GM13976 (cell line): Measurements from ENCODE around the gene KDM7A.

Experiments used
- DNase-seq: peaks from one replicate; pipeline ENCODE4 v3.0.0; 2012; ENCODE audit warnings: low spot score
- in situ Hi-C: fragments of 300-500 bp; cut with MboI; formaldehyde crosslinking; loops from one replicate; pipeline ENCODE4 v1.12.0; 2022; ENCODE audit warnings: low sequenced_read_pairs, mixed read lengths, inconsistent platforms; ENCODE audit not compliant: unreplicated experiment
- TF ChIP-seq, protein P1 (sequence below): IDR thresholded peaks from 2 replicates; pipeline ENCODE4 v1.5.1; 2012; ENCODE audit warnings: borderline replicate concordance, mild to moderate bottlenecking; ENCODE audit not compliant: insufficient read depth; ENCODE audit errors: extremely low read depth, missing control alignments, control extremely low read depth

Gene KDM7A

DNA sequence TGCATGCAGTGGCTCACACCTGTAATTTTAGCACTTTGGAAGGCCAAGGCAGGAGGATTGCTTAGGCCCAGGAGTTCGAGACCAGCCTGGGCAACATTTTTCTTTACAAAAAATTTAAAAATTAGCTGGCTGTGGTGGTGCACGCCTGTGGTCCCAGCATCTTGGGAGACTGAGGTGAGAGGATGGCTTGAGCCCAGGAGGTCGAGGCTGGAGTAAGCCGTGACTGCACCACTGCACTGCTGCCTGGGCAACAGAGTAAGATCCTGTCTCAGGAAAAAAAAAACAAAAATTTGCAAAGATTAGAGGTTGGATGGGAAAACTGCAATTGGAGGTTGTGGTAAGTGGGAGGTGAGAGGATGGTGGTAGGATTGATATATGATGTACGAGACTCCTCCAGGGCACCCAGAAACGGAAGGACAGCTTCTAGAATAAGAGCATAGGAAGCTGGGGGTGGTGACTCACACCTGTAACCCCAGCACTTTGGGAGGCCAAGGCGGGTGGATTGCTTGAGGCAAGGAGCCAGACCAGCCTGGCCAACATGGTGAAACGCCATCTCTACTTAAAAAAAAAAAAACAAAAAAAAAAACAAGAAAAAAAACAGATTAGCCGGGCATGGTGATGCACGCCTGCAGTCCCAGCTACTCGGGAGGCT, 94.9 kb downstream of the KDM7A start:
- TF ChIP-seq, protein P1, sequence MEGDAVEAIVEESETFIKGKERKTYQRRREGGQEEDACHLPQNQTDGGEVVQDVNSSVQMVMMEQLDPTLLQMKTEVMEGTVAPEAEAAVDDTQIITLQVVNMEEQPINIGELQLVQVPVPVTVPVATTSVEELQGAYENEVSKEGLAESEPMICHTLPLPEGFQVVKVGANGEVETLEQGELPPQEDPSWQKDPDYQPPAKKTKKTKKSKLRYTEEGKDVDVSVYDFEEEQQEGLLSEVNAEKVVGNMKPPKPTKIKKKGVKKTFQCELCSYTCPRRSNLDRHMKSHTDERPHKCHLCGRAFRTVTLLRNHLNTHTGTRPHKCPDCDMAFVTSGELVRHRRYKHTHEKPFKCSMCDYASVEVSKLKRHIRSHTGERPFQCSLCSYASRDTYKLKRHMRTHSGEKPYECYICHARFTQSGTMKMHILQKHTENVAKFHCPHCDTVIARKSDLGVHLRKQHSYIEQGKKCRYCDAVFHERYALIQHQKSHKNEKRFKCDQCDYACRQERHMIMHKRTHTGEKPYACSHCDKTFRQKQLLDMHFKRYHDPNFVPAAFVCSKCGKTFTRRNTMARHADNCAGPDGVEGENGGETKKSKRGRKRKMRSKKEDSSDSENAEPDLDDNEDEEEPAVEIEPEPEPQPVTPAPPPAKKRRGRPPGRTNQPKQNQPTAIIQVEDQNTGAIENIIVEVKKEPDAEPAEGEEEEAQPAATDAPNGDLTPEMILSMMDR: no peak
- in situ Hi-C loops: no loop called here
- DNase-seq: no peak

DNA sequence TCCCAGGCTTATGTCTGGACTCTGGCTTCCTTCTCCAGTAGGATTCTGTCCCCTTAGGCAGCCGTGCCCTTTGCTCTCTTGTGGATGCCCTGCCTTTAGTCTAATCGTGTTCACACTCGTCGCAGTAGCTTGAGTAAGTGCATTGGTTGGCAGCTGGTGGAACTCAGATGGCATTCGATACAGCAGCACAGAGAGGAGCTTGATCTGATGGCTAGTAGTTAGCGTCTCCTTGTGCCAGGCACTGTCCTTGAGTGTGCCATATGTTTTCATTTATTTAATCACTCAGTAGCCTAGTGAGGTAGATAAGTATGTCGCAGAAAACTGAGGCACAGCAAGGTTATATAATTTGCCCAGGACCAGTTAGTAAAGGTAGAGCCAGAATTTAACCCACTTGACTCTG, 95.9 kb downstream of the KDM7A start:
- no peak for DNase-seq
- TF ChIP-seq, protein P1: no peak
- in situ Hi-C loops: no loop called here

GRCh38 chr7:140079121-140079536, 97.7 kb downstream of the KDM7A start:
- DNase-seq: no peak
- in situ Hi-C loops: no loop called here
- TF ChIP-seq, protein P1: no peak

DNA sequence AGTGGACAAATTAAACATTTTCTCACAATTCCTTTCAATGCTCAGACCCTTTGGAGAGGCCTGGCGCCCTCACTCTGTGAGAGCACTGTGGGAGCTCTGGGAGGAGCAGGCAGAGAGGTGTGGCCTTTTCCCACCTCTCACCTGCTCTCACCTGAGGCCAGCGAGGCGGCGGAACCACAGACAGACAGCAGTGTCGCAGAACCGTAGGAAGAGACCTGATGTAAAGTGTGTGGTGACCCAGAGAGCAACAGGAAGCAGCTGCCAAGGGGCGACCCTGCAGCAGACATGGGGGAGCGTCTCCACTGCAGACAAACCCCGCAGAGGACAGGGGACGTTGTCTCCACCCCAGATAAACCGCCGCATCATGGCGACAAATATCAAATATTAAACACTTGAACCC, 98.4 kb downstream of the KDM7A start:
- no peak for DNase-seq
- TF ChIP-seq, protein P1: no peak
- in situ Hi-C loops: no loop called here

DNA sequence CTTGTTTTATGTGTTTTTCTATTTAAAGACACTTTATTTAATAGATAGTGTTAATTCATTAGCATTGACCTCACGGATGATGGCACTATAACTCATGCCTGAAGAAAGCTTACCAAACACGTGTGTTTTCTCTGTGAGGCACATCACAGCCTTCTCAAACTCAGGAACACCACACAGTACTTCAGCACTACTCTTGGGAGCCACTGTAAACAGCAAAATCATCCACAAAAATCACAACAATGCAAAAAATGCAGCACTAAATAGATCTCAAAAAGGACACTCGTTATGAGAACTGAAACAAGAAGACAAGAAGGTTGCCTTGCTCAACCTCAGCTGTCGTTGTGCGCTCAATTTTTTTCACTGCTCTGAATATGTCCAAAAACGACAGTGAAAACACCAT, 102.0 kb downstream of the KDM7A start:
- no peak for DNase-seq
- in situ Hi-C loops: no loop called here
- TF ChIP-seq, protein P1: no peak

GRCh38 chr7:140070546-140070945, 106.2 kb downstream of the KDM7A start:
- TF ChIP-seq, protein P1: no peak

More at GRCh38 chr7:140070546-140070945, 106.2 kb downstream of the KDM7A start:
- no peak for DNase-seq
- in situ Hi-C loops: no loop called here
